Measurements from ENCODE around the gene DGKD. TPM values are rescaled to one million over a fixed set of nuclear protein-coding genes. Genes with fewer than 3 reads are reported as not detected.

Gene DGKD
- total and polyA plus RNA-seq, 10 of the 15 experiments (the other 5 are each of a cell fraction or from before 2014, with no cell fraction given) = 2.7 to 81.9 (median 27.0) TPM

GRCh38 chr2:233468741-233469110, 114.4 kb downstream of the DGKD start:
- FAIRE-seq (no peak), ATAC-seq (no peak), DNase-seq (ENCODE audit: low read depth, low spot score) (no peak)
- intact Hi-C loops (cut with micrococcal nuclease; ENCODE audit: unreplicated experiment) (no loop called here), in situ Hi-C loops (cut with MboI) (no loop called here)
- Histone ChIP-seq H3K4me2 (ENCODE audit: control insufficient read depth, insufficient read depth) (no peak overlapping the region), H3K27ac (ENCODE audit: control insufficient read depth, insufficient read depth) (no peak overlapping the region), H4K20me1 (ENCODE audit: control insufficient read depth, insufficient read depth) (no peaks in the 10 kb centered on the region), H3K27me3 (replicated peaks in 1 of 2; ENCODE audit: control insufficient read depth in 2 of 2, insufficient read depth in 2 of 2, low read length in 1 of 2) (no peaks in the 10 kb centered on the region), H2AFZ (ENCODE audit: control insufficient read depth, low read depth, low read length) (no peak overlapping the region), H3K4me3 (no peak overlapping the region), H3K9me3 (replicated peaks; ENCODE audit: control insufficient read depth, insufficient read depth, low read length) (no peaks in the 10 kb centered on the region), H3K79me2 (ENCODE audit: control insufficient read depth, insufficient read depth, low read length) (no peaks in the 10 kb centered on the region), H3K9ac (ENCODE audit: control insufficient read depth, insufficient read depth, low read length) (no peak overlapping the region), H3K36me3 (ENCODE audit: control insufficient read depth in 2 of 2, insufficient read depth in 2 of 2, low read length in 1 of 2) (peaks cover 10 to 25% of the 10 kb centered on the region in 2 experiments), H3K4me1 (ENCODE audit: control insufficient read depth, insufficient read depth, low read length) (no peaks in the 10 kb centered on the region)
- ChIA-PET CTCF (no interaction called here), POLR2A (no interaction called here), SMC1A (ENCODE audit: uncharacterized antibody, unreplicated experiment) (no interaction called here), RAD21 (ENCODE audit: unreplicated experiment) (no interaction called here)
- no peak for TF ChIP-seq HCFC1 (IDR thresholded peaks at IDR 0.05; ENCODE audit: low read length)
- TF ChIP-seq POLR2A (IDR thresholded peaks at IDR 0.05; ENCODE audit: low read depth, low read length) = peak; percentile 27; the same call in 1 of the 2 replicates
- 99% methylated on average over 8 of the region's 8 CpGs for WGBS (ENCODE audit: insufficient coverage, insufficient replicate concordance, low lambda C conversion rate, missing lambda C conversion rate)
- no TSS peak for BruUV-seq (replicated peaks)

DNA sequence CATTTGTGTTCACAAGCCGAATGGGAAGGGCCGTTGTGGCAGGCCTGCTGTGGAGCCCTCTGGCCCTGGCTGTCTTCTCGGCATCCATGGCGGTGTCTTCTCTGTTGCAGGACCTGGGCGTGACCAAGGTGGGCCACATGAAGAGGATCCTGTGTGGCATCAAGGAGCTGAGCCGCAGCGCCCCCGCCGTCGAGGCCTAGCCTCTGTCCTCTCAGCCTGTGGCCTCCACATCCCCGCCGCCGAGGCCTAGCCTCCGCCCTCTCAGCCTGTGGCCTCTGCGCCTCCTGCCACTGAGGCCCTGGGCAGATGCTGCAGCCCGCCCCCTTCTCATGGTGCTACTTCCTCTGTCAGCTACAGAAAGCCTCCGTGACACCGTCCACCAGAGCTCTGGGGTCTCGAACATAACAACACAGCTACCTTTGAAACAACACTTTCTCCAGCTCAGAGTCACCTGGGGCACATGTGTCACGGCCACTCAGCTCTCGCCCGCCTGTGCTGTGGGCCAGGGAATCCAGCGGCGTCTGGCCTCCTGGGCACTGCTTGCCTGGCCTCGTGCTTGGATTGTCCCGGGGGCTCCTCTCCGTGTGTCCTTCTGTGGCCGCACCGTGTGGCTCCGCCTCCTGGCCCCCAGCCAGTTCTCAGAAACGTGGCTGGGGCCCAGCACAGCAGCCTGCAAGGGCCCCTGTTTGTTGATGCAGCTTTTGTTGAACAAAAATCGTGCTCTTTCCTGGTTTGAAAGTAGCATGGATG, 115.1 kb downstream of the DGKD start:
- in situ Hi-C loops (cut with MboI) = no loop called here
- Histone ChIP-seq H3K27ac (ENCODE audit: control insufficient read depth, insufficient read depth) (no peak overlapping the region), H4K20me1 (ENCODE audit: control insufficient read depth, insufficient read depth) (no peaks in the 10 kb centered on the region), H3K9me3 (replicated peaks; ENCODE audit: control insufficient read depth, insufficient read depth, low read length) (no peaks in the 10 kb centered on the region), H3K9ac (ENCODE audit: control insufficient read depth, insufficient read depth, low read length) (no peak overlapping the region), H3K27me3 (replicated peaks in 1 of 2; ENCODE audit: control insufficient read depth in 2 of 2, insufficient read depth in 2 of 2, low read length in 1 of 2) (no peaks in the 10 kb centered on the region), H3K4me2 (ENCODE audit: control insufficient read depth, insufficient read depth) (no peak overlapping the region), H3K4me1 (ENCODE audit: control insufficient read depth, insufficient read depth, low read length) (no peaks in the 10 kb centered on the region), H3K79me2 (ENCODE audit: control insufficient read depth, insufficient read depth, low read length) (no peaks in the 10 kb centered on the region), H2AFZ (ENCODE audit: control insufficient read depth, low read depth, low read length) (no peak overlapping the region), H3K36me3 (ENCODE audit: control insufficient read depth in 2 of 2, insufficient read depth in 2 of 2, low read length in 1 of 2) (peaks cover 10 to 18% of the 10 kb centered on the region in 2 experiments; a peak in 3 of 4 replicates), H3K4me3 (no peak overlapping the region)
- DNase-seq (ENCODE audit: low read depth, low spot score) = no peak
- SMC1A ChIA-PET (ENCODE audit: uncharacterized antibody, unreplicated experiment) = no interaction called here
- BruUV-seq (replicated peaks) = no TSS peak
- WGBS (ENCODE audit: insufficient coverage, insufficient replicate concordance, low lambda C conversion rate, missing lambda C conversion rate) = 96% methylated on average over 30 of the region's 32 CpGs
- RAD21 ChIA-PET (ENCODE audit: unreplicated experiment) = no interaction called here
- POLR2A ChIA-PET = no interaction called here
- no peak for ATAC-seq
- intact Hi-C loops (cut with micrococcal nuclease; ENCODE audit: unreplicated experiment) = no loop called here
- no peak for FAIRE-seq
- CTCF ChIA-PET = no interaction called here
- TF ChIP-seq STAT1 (conservative IDR thresholded peaks at IDR 0.05) (no peak), CUX1 (IDR thresholded peaks at IDR 0.05; ENCODE audit: insufficient replicate concordance, low read depth, low read length) (no peak), BHLHE40 (IDR thresholded peaks at IDR 0.05; ENCODE audit: borderline replicate concordance in 1 of 2, low read depth in 2 of 2, low read length in 1 of 2) (no peak), TCF3 (IDR thresholded peaks at IDR 0.05; ENCODE audit: borderline replicate concordance, insufficient read depth, low read depth, low read length) (no peak), KLF5 (IDR thresholded peaks at IDR 0.05; ENCODE audit: partially characterized antibody) (no peak)
